ENCODE results near the gene LINC00237.
A peak's percentile ranks its signal among the peaks of the same experiment; 100 is the strongest.

Gene LINC00237

DNA sequence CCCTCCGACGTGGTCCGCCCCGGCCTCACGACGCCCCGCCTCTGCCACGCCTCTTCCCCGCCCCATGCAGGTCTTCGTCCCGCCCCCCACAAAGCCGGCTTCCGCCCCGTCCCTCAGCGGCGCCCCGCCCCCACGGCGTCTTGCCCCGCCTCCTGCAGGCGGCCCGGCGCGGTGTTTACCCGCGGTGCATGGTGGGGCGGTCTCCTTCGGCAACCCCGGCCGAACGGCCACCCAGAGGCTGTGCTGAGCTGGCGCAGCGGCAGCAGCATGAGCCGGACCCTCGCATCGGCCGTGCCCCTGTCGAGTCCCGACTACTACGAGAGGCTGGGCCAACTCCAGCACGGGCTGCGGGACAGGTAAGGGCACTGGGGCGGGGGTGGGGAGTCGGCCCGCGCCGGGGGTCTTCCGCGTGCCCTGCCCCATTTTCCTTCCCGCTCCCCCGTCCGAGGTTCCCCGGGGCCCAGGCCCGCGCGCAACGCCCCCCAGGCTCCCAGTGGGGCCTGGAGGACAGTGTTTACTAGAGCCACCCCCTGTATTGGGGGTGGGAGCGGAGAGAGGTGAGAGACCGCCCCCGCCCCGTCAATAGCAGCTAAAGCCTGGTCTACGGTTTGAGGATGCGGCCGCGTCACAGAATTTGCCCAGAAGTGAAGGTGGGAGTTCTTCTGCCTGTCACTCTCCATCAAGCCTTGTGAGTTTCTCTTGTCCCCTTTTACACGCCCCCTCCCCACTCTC lies 19.9 kb upstream of the LINC00237 start, which contains the start of gene KIZ:
KIZ (plus strand) TSS at position 234 of the 732 bp plus-strand sequence; CDS start at position 268, 34 bp downstream.
- DNase-seq (ENCODE audit: low read depth in 3 of 3) = peak; percentile 94 to 99 (median 98)

DNA sequence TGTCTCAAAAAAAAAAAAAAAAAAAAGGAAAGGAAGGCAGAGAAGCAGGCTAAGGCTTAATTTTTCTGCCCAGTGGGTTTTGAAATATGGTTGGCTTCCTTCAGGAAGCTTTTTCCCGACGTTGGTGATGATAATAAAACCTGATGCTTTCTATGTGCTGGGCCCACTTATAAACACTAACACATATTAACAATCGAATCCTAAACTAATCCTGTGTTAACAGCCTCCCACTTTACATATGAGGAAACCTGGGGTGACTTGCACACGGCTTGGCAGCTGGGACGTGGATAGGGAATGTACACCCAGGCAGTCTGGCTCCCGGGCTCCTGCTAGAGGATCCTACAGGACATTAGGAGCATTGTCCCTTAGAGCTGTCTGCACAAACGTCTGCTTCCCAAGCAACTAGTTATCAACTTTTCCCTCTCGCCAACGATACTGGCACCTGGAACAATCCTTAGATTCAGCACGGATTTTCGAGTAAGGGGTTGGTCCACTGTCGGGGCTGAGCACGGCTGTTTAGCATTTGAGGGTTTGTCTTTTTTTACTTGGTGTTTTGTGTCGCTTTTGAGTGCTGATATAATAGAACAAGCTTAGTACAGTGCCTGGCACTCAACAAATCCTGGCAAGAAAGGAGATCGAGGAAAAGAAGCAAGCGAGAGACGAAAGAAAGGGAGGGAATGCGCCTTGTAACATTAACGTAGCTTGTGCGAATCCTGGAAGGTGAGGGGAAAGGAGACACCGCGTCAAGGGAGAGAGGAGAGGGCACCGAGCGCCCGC lies 19.1 kb upstream of the LINC00237 start:
- no peak for DNase-seq (ENCODE audit: low read depth in 3 of 3)

DNA sequence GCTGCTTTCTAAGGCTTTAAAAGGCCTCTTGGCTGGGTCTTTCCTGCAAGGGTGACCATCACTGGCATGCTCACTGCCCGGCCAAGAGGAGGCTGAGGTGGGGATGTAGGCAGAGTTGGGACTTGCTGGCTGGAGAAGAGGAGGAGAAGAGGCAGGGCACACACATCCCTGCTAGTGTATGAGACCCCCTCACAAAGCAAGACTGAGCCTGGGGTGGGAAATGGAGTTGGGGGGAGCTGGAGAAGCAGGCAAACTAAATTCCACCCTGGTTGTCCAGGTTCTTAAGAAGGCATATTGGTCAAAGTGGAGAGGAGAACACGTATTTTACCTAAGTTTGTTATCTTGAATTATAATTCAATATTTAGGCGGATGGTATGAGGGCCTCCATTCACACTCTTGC lies 18.0 kb upstream of the LINC00237 start:
- no peak for DNase-seq (ENCODE audit: low read depth in 3 of 3)

DNA sequence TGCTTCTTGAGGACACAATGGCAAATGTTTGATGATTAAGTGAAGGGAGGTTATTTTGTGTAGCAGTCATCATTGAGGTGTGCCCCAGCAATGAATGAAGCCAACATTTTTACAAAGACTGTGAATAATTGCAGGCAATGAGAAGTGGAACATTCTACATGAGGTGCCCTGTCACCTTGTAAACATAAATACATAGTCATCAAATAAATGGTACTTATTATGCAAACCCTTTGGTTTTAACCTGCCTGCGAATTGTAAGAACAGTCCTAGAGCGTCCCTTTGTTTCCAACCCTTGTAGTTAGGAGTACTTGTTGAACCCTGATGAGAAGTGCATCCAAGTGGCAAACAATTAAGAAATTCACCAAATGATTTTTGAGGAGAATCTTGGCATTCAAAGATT lies 12.6 kb upstream of the LINC00237 start:
- DNase-seq (ENCODE audit: low read depth in 3 of 3) = no peak

DNA sequence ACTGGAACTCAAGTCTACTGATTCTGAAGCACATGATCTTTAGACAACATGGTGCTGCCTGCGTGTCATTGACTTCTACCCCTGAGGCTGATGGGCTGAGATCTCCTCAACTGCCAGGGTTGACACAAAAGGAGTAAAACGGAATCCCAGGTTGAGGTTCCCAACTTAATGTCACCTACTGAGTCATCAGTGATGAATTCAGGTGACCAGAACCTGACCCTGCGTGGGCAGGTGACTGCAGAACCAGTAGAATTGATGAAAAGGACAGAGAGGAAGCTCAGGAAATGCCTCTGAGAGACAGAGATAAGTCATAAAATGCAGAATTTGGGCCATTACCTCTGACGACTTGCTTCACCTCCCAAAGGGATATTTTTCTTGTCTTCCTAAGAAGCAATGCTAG lies 12.0 kb upstream of the LINC00237 start:
- DNase-seq (ENCODE audit: low read depth in 3 of 3) = no peak

DNA sequence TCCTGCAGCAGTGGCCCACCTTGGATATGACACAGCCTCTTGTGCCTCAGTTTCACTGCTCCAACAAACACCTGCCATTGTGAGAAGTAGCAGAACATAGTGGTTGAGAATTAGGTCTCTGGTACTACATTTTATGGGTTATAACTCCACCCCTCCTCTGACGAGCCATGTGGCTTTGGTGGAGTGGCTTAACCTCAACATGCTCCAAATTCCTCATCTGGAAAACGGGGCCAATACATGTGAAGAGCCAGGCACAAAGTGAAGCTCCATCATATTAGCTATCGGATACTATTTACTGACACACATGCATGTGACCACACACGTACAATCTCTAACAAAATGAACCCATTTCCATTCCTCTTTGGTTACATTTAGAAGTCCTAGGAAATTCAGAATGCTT lies 11.4 kb upstream of the LINC00237 start:
- no peak for DNase-seq (ENCODE audit: low read depth in 3 of 3)

DNA sequence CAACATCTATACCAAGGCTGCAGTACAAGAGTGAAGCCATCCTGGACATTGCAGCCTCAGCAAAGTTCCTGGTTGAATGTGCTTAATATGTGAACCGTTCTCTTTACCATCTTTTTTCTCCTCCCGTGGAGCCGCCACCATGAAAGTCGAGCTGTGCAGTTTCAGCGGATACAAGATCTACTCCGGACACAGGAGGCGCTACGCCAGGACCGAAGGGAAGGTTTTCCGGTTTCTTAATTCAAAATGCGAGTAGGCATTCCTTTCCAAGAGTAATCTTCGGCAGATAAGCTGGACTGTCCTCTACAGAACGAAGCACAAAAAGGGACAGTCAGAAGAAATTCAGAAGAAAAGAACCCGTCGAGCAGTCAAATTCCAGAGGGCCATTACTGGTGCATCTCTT lies 8.4 kb upstream of the LINC00237 start:
- DNase-seq (ENCODE audit: low read depth in 3 of 3) = no peak

DNA sequence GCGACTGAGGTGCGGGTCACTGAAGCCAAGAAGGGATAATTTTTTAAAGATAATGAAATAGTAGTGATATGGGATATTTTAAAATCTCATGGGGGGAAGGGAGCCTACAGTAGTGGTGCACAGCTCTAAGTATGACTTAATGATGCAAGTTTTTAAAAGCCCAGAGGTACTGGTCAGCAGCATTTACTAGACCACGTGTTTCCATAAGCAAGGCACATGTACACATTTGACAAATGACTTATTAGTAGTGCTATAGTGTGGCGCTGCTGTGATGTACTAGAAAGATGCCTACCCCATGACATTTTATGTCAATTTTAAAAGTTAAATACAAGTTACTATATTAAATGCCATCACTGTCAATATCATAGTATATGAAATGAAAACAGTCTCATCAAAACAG lies 7.5 kb upstream of the LINC00237 start:
- DNase-seq (ENCODE audit: low read depth in 3 of 3) = no peak

DNA sequence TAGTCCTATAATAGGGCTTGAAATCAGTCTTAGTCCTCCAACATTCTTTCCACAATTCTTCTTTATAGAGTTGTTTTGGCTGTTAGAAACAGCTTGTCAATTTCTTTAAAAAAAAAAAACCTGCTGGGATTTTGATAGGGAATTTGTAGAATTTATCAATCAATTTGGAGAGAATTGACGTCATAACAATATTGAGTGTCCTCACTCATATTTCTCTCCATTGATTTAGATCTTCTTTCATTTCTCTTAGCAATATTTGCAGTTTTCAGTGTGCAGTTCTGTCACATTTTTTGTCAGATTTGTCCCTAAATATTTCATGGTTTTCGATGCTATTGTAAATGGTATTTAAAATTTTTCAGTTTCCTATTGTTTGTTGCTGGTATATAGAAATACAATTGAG lies 5.3 kb upstream of the LINC00237 start:
- DNase-seq (ENCODE audit: low read depth in 3 of 3) = no peak

DNA sequence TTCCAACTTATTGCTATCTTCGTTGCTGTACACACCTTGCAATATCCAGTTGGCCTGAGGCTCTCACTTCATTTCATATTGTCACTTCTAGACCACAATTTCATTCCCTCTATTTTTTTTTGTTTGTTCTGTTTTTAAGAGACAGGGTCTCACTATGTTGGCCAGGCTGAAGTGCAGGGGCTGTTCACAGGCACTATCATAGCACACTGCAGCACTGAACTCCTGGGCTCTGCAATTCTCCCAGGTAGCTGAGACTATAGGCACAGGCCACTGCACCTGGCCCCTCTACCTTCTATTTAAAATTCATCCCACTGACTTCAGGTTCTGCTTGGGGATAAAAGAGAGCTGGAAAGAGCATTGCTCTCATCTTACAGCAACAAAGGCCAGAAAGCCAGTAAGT lies 4.7 kb upstream of the LINC00237 start:
- no peak for DNase-seq (ENCODE audit: low read depth in 3 of 3)

DNA sequence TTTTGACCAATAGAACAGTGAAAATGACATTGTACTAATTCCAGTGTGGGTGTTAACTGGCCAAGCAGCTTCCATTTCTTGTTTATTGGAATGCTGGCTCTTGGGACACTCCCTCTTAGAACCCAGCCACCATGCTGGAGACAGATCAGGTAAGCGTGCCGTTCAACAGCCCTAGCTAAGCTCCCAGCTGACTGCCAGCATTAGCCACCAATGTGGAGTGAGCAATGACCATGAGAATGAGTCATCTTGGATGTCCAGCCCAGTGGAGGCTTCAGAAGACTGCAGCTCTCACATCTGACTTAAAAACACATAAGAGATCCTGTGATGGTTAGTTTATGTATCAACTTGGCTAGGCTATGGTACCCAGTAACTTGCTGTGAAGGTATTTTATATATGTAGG lies 3.0 kb upstream of the LINC00237 start:
- no peak for DNase-seq (ENCODE audit: low read depth in 3 of 3)

DNA sequence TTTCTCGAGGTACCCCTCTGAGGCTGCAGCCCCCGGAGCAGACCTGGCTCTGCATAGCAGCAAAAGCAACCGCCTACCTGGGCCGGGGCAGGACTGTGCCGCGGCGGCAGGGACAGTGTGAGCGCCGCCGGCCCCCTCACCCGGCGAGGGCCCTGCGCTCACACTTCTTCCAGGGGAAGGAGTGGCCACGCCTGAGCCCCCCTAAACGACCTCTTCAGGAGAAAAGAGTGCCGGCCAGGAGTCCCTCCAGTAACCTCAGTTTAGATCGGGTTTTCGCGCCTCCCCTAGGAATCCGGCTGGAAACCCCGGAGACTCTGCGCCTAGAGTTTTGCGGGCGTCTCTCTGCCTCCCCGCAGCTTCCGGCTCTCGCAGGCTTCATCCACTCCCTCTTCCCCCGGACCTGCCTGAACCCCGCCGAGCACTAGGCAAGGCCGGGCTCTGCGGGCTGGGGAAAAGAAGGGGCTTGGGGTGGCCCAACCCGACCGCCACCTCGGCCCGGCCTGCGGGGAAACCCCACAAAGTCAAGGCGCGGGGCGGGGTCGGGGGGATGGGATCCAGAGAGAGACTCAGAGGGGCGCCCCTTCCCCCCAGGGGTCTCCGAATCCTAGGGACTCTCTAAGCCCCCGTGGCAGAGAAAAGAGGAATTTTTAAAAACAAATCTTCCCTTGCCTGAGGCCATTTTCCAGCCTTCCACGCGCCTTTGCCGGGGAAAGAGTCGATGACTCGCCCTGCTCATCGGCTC lies 558 bp downstream of the LINC00237 start:
- DNase-seq (ENCODE audit: low read depth in 3 of 3) = no peak

DNA sequence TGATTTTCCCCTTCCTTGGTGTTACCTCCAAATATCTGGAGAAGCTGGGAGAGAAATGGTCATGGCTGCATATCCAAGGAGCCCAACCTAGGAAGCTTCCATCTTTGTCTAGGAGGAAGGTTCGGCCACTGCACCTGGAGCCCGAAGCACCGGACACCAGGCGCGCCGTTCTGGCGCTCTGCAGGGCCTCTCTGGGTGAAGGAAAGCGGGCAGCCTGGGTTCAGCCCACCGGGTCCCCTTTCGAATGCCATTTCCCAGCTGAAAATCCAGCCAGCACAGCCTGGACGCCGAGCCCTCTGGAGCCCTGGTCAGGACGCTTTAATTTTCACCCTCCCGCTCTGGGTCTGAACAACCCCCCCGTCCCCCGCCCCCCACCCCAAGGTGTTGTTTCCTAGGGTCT lies 1.2 kb downstream of the LINC00237 start:
- DNase-seq (ENCODE audit: low read depth in 3 of 3) = no peak

DNA sequence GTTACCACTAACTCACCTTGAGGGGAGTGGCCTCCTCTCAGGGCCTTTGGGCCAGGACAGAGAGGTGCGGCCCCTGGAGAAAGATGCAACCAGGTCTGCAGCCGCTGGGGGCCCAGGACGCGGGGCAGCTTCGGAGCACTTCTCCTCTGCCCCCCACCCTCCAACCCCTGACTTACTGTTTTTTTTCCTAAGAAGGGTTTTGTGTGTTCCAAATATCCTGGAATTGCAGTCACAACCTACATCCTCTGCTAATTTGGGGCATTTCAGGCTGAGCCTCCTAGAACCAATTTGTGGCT lies 1.7 kb downstream of the LINC00237 start:
- DNase-seq (ENCODE audit: low read depth in 3 of 3) = no peak

DNA sequence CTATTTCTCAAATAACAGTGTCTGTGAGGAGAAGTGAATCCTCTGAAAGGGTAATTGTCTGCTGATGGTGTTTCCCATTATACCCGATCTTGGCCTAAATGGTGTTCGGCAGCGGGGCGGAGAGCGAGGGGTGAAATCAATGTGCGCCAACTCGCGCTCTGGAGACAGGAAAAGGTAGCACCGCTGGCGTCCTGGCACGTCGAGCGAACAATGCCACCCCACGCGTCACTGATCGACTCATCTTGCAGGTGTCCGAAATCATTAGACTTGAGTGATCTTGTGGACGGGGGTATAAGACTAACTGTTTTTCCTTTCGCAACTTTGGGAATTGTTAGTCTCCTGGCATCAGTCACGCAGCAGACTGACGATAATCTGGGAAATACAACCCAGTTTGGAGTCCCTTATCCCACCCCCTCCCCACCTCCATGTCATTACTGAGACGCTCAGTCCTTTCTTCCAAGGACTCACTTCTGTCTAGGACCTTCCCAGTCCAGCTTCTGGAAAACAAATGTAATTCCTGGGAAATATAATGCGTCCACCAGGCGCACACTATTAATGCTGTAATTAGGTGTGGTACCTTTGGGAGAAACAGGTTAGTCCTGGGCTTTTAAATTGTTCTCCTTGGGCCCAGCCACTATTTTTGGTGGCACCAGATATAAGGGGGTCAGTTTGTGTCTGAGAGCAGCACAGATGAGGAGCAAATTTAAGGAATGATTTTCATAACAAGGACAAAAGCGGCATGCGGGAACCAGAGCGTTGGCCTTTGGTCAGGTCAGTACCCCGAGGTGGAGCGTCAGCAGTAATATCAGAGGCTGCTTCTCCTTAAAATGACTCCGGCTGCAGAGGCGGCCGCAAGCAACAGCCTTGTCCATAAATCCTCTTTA lies 2.3 kb downstream of the LINC00237 start:
- DNase-seq (ENCODE audit: low read depth in 3 of 3) = no peak

DNA sequence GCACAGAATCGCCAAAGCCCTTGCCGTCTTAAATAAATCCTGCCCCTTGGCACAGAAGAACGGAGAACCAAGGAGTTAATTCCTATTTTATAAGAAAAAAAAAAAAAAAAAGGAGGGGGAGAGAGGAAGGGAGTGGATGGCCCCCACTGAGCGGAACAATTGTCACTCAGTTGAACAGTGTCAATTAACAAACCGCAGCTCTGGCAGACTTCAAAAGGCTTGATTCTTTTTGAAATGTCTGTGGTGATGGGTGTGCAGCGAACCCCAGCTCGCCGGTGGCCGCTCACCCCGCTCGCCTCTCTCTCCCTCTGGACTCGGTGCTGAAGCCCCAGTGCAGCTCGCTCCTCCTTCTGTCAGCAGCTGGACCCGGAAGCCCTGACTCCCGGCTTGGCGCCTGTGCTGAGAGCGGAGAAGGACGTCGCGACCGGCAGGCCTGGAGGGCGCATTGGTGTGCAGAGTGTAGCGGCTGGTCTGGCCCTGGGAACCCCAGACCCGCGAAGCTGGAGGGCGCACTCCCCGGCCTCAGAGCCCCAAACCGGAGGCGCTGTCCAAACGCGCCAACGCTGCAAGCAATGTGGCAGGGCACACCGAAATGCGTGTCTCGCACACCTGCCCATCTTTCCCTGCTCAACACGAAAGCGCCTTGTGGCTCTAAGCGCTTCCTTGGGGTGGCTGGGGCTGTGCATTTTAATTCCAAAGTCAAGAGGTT lies 3.4 kb downstream of the LINC00237 start:
- DNase-seq (ENCODE audit: low read depth in 3 of 3) = no peak

DNA sequence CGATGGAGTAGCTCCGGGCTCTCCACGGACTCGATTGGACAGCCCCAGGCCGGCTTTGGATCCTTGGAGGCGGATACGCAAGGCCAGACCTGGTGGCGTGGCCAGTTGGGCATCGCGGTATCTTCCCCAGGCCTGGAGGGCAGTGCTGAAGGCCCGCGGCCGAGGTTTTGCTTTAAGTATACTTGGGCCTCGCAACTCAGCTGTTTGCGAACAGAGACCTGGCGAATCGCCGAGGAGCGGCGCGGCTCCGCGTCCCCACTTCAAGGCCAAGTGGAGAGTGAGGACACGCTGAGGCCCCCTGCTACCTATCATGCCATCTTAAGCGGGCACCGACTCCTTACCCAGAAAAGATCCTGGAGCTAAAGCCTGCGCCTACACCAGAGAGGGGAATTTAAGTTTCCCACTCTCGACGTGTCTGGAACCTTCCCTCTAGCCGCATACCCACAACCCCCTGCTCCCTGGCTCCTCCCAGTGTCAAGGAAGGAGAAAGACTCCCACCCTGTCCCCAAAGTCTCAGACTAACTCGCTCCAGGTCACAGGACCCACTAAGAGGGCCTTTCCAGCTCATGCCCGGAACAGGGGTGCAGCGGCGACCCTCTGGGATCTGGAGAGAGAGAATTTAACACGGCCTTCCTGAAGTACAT lies 4.1 kb downstream of the LINC00237 start:
- DNase-seq (ENCODE audit: low read depth in 3 of 3) = no peak

DNA sequence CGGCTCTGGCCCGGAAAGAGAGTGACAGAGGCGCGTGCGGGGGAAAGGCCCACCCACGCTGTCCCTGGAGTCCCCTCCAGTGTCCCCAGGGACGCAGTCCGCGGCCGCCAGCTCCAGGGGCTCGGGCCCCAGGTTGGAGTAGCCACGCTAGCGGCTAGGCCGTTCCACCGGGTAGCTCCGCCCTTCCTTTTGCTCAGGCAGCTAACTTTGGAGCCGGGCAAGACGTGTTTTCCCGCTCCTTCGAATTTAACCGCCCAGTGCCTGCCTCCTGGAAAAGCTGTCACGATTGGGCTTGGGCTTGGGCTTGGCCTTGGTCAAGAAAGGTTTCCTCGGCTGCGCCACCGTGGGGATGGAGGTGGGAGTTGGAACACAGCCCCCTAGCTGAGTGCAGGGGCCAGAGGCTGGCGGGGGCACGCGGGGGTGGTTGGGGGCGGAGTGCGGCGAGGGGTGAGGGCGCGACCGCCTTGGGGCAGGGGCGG lies 4.7 kb downstream of the LINC00237 start:
- DNase-seq (ENCODE audit: low read depth in 3 of 3) = no peak

DNA sequence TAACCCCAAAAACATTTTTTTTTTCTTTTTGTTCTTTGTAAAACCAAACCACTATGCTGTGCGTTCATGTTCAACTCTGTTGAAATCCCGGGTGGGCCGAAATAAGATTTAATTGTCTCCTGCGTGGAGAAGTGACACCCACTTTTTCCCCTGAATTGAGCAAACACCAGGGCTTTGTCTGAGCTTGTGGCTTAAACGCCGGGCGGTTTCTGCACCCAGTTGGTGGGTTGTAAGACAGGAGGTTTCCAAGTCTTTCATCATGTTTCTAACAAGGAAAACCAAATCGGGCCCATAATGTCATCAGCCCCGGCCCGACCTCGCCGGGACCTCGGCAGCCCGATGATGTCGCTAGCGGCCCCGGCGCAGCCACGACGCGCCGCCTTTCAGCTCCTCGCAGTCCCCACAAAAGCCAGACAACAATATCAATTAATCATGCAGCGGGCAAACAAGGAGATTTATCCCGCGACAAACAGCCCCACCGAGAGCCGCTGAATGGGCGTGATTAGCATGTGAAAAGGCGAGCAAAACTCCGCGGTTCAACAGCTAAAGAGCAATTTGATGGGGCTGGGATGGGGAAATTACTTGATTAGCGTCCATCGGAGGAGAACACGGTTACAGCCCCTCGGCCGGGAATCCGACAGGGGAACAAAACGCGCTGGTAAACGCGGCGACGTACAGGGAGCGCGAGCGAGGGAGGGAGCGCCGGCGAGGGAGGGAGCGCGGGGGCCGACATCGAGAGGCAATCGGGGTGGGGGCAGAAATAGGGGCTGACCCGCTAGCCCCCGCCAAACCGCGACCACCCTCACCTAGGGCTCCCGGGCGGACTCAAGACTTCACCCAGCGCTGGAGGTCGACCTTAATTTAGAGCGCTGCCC lies 5.3 kb downstream of the LINC00237 start:
- DNase-seq (ENCODE audit: low read depth in 3 of 3) = no peak
